ENCODE measurements around the gene CELF6.

CELF6 gene

GRCh38 chr15:72338617-72339321 lies 18.8 kb upstream of the CELF6 start:
- Histone ChIP-seq H3K4ac (ENCODE audit: low read length) (no peak overlapping the region), H3K79me1 (ENCODE audit: low read depth, low read length) (no peaks in the 10 kb centered on the region), H2BK15ac (ENCODE audit: low read length) (no peak overlapping the region), H2BK5ac (ENCODE audit: low read length) (no peak overlapping the region), H3K14ac (ENCODE audit: low read length) (no peak overlapping the region), H2AFZ (ENCODE audit: low read length) (no peak overlapping the region), H3K9ac (ENCODE audit: low read depth, low read length, poor library complexity) (no peak overlapping the region), H2BK12ac (ENCODE audit: low read length) (no peak overlapping the region), H3K9me3 (replicated peaks in 1 of 2; ENCODE audit: control insufficient read depth in 2 of 2, insufficient read depth in 1 of 2, low read depth in 1 of 2, low read length in 2 of 2) (no peaks in the 10 kb centered on the region), H4K8ac (ENCODE audit: low read depth, low read length) (no peak overlapping the region), H3K23ac (ENCODE audit: low read depth, low read length, poor library complexity) (no peak overlapping the region), H3K36me3 (replicated peaks in 1 of 2; ENCODE audit: control insufficient read depth in 2 of 2, insufficient read depth in 2 of 2, low read length in 2 of 2) (peaks cover 2 to 10% of the 10 kb centered on the region in 2 donors), H3K4me2 (ENCODE audit: insufficient read depth, low read length, poor library complexity, severe bottlenecking) (no peak overlapping the region), H2BK120ac (ENCODE audit: low read depth, low read length) (no peak overlapping the region), H3K27ac (replicated peaks; ENCODE audit: low read length) (no peak overlapping the region), H3K18ac (ENCODE audit: low read length) (no peak overlapping the region), H2AK5ac (ENCODE audit: low read depth, low read length) (no peak overlapping the region), H3K4me1 (ENCODE audit: control insufficient read depth in 2 of 2, insufficient read depth in 1 of 2, low read depth in 1 of 2, low read length in 2 of 2) (peaks cover 0 to 1% of the 10 kb centered on the region in 2 donors), H3K4me3 (ENCODE audit: low read length in 2 of 2) (no peak overlapping the region), H3K27me3 (ENCODE audit: control insufficient read depth in 3 of 3, insufficient read depth in 3 of 3, low read depth in 1 of 3, low read length in 3 of 3) (no peaks in the 10 kb centered on the region), H4K91ac (ENCODE audit: low read depth, low read length, poor library complexity) (no peak overlapping the region)
- DNase-seq (ENCODE audit: low spot score): no peak
- WGBS, 2 donors (ENCODE audit: extremely low coverage in 2 of 2, insufficient read length in 2 of 2, insufficient replicate concordance in 1 of 2): no CpG with 5 or more reads among the region's 9 CpGs

- no CpG with 5 or more reads among the region's 2 CpGs for WGBS, 2 donors (ENCODE audit: extremely low coverage in 2 of 2, insufficient read length in 2 of 2, insufficient replicate concordance in 1 of 2)
- DNase-seq (ENCODE audit: low spot score): no peak
- Histone ChIP-seq H3K4me1 (ENCODE audit: control insufficient read depth in 2 of 2, insufficient read depth in 1 of 2, low read depth in 1 of 2, low read length in 2 of 2) (peaks cover 0 to 1% of the 10 kb centered on the region in 2 donors), H3K14ac (ENCODE audit: low read length) (no peak overlapping the region), H3K4me3 (ENCODE audit: low read length in 2 of 2) (no peak overlapping the region), H3K23ac (ENCODE audit: low read depth, low read length, poor library complexity) (no peak overlapping the region), H2AFZ (ENCODE audit: low read length) (no peak overlapping the region), H2BK12ac (ENCODE audit: low read length) (no peak overlapping the region), H3K36me3 (replicated peaks in 1 of 2; ENCODE audit: control insufficient read depth in 2 of 2, insufficient read depth in 2 of 2, low read length in 2 of 2) (peaks cover 2 to 4% of the 10 kb centered on the region in 2 donors), H3K27me3 (ENCODE audit: control insufficient read depth in 3 of 3, insufficient read depth in 3 of 3, low read depth in 1 of 3, low read length in 3 of 3) (no peaks in the 10 kb centered on the region), H4K8ac (ENCODE audit: low read depth, low read length) (no peak overlapping the region), H2BK5ac (ENCODE audit: low read length) (no peak overlapping the region), H2AK5ac (ENCODE audit: low read depth, low read length) (no peak overlapping the region), H3K4me2 (ENCODE audit: insufficient read depth, low read length, poor library complexity, severe bottlenecking) (no peak overlapping the region), H3K9ac (ENCODE audit: low read depth, low read length, poor library complexity) (no peak overlapping the region), H2BK15ac (ENCODE audit: low read length) (no peak overlapping the region), H3K18ac (ENCODE audit: low read length) (no peak overlapping the region), H3K4ac (ENCODE audit: low read length) (no peak overlapping the region), H3K79me1 (ENCODE audit: low read depth, low read length) (no peaks in the 10 kb centered on the region), H4K91ac (ENCODE audit: low read depth, low read length, poor library complexity) (no peak overlapping the region), H3K27ac (replicated peaks; ENCODE audit: low read length) (no peak overlapping the region), H3K9me3 (replicated peaks in 1 of 2; ENCODE audit: control insufficient read depth in 2 of 2, insufficient read depth in 1 of 2, low read depth in 1 of 2, low read length in 2 of 2) (no peaks in the 10 kb centered on the region), H2BK120ac (ENCODE audit: low read depth, low read length) (no peak overlapping the region)
These were observed 18.2 kb upstream of the CELF6 start for GRCh38 chr15:72338148-72338547.

DNA sequence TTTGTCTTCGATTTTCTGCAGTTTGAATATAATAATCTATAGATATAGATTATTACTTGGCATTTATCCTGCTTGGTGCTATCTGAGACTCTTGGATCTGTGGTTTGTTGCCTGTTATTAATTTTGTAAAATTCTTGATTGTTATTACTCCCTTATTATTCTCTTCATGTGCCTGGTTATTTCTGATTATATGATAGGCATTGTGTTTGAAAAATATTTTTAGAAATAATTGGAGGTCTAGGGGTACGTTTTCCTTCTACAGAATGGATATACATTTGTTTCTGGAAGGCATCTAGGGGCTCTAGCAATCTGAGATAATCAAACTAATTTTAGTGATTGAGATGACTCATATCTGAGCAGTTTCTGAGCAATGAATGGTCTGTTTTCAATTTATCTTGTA lies 14.9 kb upstream of the CELF6 start:
- H2BK15ac ChIP-seq (ENCODE audit: low read length): no peak overlapping the region
- H3K27ac ChIP-seq (replicated peaks; ENCODE audit: low read length): no peak overlapping the region
- WGBS, 2 donors (ENCODE audit: extremely low coverage in 2 of 2, insufficient read length in 2 of 2, insufficient replicate concordance in 1 of 2): no CpG with 5 or more reads among the region's 2 CpGs
- H2BK12ac ChIP-seq (ENCODE audit: low read length): no peak overlapping the region
- H3K4me3 ChIP-seq (ENCODE audit: low read length in 2 of 2): no peak overlapping the region
- H3K36me3 ChIP-seq (replicated peaks in 1 of 2; ENCODE audit: control insufficient read depth in 2 of 2, insufficient read depth in 2 of 2, low read length in 2 of 2): peaks cover 0 to 1% of the 10 kb centered on the region in 2 donors
- H2BK120ac ChIP-seq (ENCODE audit: low read depth, low read length): no peak overlapping the region
- no peaks in the 10 kb centered on the region for H3K4me1 ChIP-seq (ENCODE audit: control insufficient read depth in 2 of 2, insufficient read depth in 1 of 2, low read depth in 1 of 2, low read length in 2 of 2)
- H2BK5ac ChIP-seq (ENCODE audit: low read length): no peak overlapping the region
- H3K27me3 ChIP-seq (ENCODE audit: control insufficient read depth in 3 of 3, insufficient read depth in 3 of 3, low read depth in 1 of 3, low read length in 3 of 3): no peaks in the 10 kb centered on the region
- H3K9ac ChIP-seq (ENCODE audit: low read depth, low read length, poor library complexity): no peak overlapping the region
- H4K91ac ChIP-seq (ENCODE audit: low read depth, low read length, poor library complexity): no peak overlapping the region
- H2AK5ac ChIP-seq (ENCODE audit: low read depth, low read length): no peak overlapping the region
- no peak overlapping the region for H3K23ac ChIP-seq (ENCODE audit: low read depth, low read length, poor library complexity)
- no peak overlapping the region for H4K8ac ChIP-seq (ENCODE audit: low read depth, low read length)
- no peaks in the 10 kb centered on the region for H3K79me1 ChIP-seq (ENCODE audit: low read depth, low read length)
- no peak overlapping the region for H2AFZ ChIP-seq (ENCODE audit: low read length)
- H3K14ac ChIP-seq (ENCODE audit: low read length): no peak overlapping the region
- no peaks in the 10 kb centered on the region for H3K9me3 ChIP-seq (replicated peaks in 1 of 2; ENCODE audit: control insufficient read depth in 2 of 2, insufficient read depth in 1 of 2, low read depth in 1 of 2, low read length in 2 of 2)
- H3K18ac ChIP-seq (ENCODE audit: low read length): no peak overlapping the region
- DNase-seq (ENCODE audit: low spot score): no peak
- no peak overlapping the region for H3K4ac ChIP-seq (ENCODE audit: low read length)
- H3K4me2 ChIP-seq (ENCODE audit: insufficient read depth, low read length, poor library complexity, severe bottlenecking): no peak overlapping the region

GRCh38 chr15:72331021-72331420 lies 11.1 kb upstream of the CELF6 start:
- Histone ChIP-seq H3K4ac (ENCODE audit: low read length) (no peak overlapping the region), H3K4me2 (ENCODE audit: insufficient read depth, low read length, poor library complexity, severe bottlenecking) (no peak overlapping the region), H3K36me3 (replicated peaks in 1 of 2; ENCODE audit: control insufficient read depth in 2 of 2, insufficient read depth in 2 of 2, low read length in 2 of 2) (peaks cover 0 to 4% of the 10 kb centered on the region in 2 donors), H3K4me1 (ENCODE audit: control insufficient read depth in 2 of 2, insufficient read depth in 1 of 2, low read depth in 1 of 2, low read length in 2 of 2) (no peaks in the 10 kb centered on the region), H2BK12ac (ENCODE audit: low read length) (no peak overlapping the region), H3K9me3 (replicated peaks in 1 of 2; ENCODE audit: control insufficient read depth in 2 of 2, insufficient read depth in 1 of 2, low read depth in 1 of 2, low read length in 2 of 2) (no peaks in the 10 kb centered on the region), H2AK5ac (ENCODE audit: low read depth, low read length) (no peak overlapping the region), H3K79me1 (ENCODE audit: low read depth, low read length) (no peaks in the 10 kb centered on the region), H3K4me3 (ENCODE audit: low read length in 2 of 2) (no peak overlapping the region), H3K27me3 (ENCODE audit: control insufficient read depth in 3 of 3, insufficient read depth in 3 of 3, low read depth in 1 of 3, low read length in 3 of 3) (no peaks in the 10 kb centered on the region), H3K18ac (ENCODE audit: low read length) (no peak overlapping the region), H2BK5ac (ENCODE audit: low read length) (no peak overlapping the region), H3K27ac (replicated peaks; ENCODE audit: low read length) (no peak overlapping the region), H3K14ac (ENCODE audit: low read length) (no peak overlapping the region), H3K9ac (ENCODE audit: low read depth, low read length, poor library complexity) (no peak overlapping the region), H4K91ac (ENCODE audit: low read depth, low read length, poor library complexity) (no peak overlapping the region), H3K23ac (ENCODE audit: low read depth, low read length, poor library complexity) (no peak overlapping the region), H2BK120ac (ENCODE audit: low read depth, low read length) (no peak overlapping the region), H2AFZ (ENCODE audit: low read length) (no peak overlapping the region), H2BK15ac (ENCODE audit: low read length) (no peak overlapping the region), H4K8ac (ENCODE audit: low read depth, low read length) (no peak overlapping the region)
- no CpG with 5 or more reads among the region's 3 CpGs for WGBS, 2 donors (ENCODE audit: extremely low coverage in 2 of 2, insufficient read length in 2 of 2, insufficient replicate concordance in 1 of 2)
- no peak for DNase-seq (ENCODE audit: low spot score)
